SK-N-SH (cell line): ENCODE results near the gene FAAP20.

Experiments used
- CHD2 ChIP-seq: fragments of 150-350 bp; IDR thresholded peaks from 2 replicates; pipeline ENCODE4 v1.6.1; 2018; ENCODE audit warnings: low read length; ENCODE audit not compliant: partially characterized antibody
- CTCF ChIP-seq: fragments of 200-600 bp; sonication (generic); IDR thresholded peaks from 2 replicates; pipeline ENCODE4 v1.6.1; 2017; ENCODE audit warnings: antibody characterized with exemption, mild to moderate bottlenecking, moderate library complexity
- ELF1 ChIP-seq: IDR thresholded peaks from 2 replicates; pipeline ENCODE4 v1.4.0; 2012
- EP300 ChIP-seq, 2 experiments: IDR thresholded peaks; 2 replicates each; pipeline versions ENCODE4 v1.4.0 to v1.6.1; 2012; ENCODE audit warnings: borderline replicate concordance in 1 of 2, low read depth in 1 of 2, low read length in 1 of 2
- MAX ChIP-seq: IDR thresholded peaks from 2 replicates; pipeline ENCODE4 v1.4.0; 2012; ENCODE audit warnings: low read depth
- PBX3 ChIP-seq: IDR thresholded peaks from 2 replicates; pipeline ENCODE4; 2012
- POLR2AphosphoS5 ChIP-seq: IDR thresholded peaks from 2 replicates; pipeline ENCODE4 v1.6.1; 2012; ENCODE audit warnings: low read depth, low read length
- REST ChIP-seq: IDR thresholded peaks from 2 replicates; pipeline ENCODE4 v1.6.1; 2012; ENCODE audit warnings: mild to moderate bottlenecking, low read depth, low read length, moderate library complexity
- TAF1 ChIP-seq: IDR thresholded peaks from 2 replicates; pipeline ENCODE4 v1.6.1; 2012; ENCODE audit warnings: low read depth, mild to moderate bottlenecking, low read length, moderate library complexity, borderline replicate concordance

- TF ChIP-seq CTCF, result no peak
- no peak for TF ChIP-seq POLR2AphosphoS5
- TF ChIP-seq EP300 (IDR thresholded peaks at IDR 0.05; ENCODE audit: borderline replicate concordance in 1 of 2, low read depth in 1 of 2, low read length in 1 of 2), result no peak
- no peak for TF ChIP-seq ELF1
- no peak for TF ChIP-seq MAX
- no peak for TF ChIP-seq CHD2
- no peak for TF ChIP-seq PBX3
- no peak for TF ChIP-seq REST
- no peak for TF ChIP-seq TAF1
Observed at GRCh38 chr1:2197707-2198165, 3.2 kb upstream of the FAAP20 start.
